D721Med (cell line): ENCODE measurements around the gene TAF9B.
"Not testable (repeated sequence)": the region's sequence is repeated elsewhere in the genome, so short reads cannot be mapped to it uniquely, and the experiment has no call there.

Experiments used
- DNase-seq: peaks from one replicate; pipeline ENCODE4 v3.0.0; 2011; ENCODE audit warnings: low spot score; ENCODE audit not compliant: insufficient read length
- FAIRE-seq: peaks from 2 replicates; lab custom pipeline; 2011; peaks lifted over from hg19 to GRCh38; lab: Jason Lieb, UNC
- TF ChIP-seq, protein P1 (sequence below): IDR thresholded peaks from 2 replicates; pipeline ENCODE4 v1.5.1; 2012; ENCODE audit warnings: mild to moderate bottlenecking, control low read depth; ENCODE audit not compliant: insufficient read depth; ENCODE audit errors: missing control alignments

TAF9B gene

DNA sequence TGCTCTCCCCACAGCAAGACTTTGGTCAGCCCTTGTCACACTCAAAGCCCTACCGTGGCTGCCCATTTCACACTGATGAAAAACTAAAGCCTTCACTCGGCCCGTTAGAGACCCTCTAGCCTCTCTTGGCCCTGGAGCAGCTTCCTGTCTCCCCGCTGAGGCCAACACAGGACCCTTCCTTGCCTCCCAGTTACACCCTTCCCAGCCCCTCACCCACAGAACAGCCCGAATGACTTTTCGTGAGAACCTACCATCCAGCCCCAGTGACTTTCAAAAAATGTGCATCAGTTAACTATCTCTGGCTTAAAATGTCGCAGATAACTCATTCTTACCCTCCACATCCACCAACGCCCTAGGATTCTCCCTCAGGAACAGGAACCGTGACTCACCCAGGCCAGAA lies 756 bp upstream of the TAF9B start:
- DNase-seq (no peak), FAIRE-seq (no peak)
- TF ChIP-seq, protein P1, sequence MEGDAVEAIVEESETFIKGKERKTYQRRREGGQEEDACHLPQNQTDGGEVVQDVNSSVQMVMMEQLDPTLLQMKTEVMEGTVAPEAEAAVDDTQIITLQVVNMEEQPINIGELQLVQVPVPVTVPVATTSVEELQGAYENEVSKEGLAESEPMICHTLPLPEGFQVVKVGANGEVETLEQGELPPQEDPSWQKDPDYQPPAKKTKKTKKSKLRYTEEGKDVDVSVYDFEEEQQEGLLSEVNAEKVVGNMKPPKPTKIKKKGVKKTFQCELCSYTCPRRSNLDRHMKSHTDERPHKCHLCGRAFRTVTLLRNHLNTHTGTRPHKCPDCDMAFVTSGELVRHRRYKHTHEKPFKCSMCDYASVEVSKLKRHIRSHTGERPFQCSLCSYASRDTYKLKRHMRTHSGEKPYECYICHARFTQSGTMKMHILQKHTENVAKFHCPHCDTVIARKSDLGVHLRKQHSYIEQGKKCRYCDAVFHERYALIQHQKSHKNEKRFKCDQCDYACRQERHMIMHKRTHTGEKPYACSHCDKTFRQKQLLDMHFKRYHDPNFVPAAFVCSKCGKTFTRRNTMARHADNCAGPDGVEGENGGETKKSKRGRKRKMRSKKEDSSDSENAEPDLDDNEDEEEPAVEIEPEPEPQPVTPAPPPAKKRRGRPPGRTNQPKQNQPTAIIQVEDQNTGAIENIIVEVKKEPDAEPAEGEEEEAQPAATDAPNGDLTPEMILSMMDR = no peak

DNA sequence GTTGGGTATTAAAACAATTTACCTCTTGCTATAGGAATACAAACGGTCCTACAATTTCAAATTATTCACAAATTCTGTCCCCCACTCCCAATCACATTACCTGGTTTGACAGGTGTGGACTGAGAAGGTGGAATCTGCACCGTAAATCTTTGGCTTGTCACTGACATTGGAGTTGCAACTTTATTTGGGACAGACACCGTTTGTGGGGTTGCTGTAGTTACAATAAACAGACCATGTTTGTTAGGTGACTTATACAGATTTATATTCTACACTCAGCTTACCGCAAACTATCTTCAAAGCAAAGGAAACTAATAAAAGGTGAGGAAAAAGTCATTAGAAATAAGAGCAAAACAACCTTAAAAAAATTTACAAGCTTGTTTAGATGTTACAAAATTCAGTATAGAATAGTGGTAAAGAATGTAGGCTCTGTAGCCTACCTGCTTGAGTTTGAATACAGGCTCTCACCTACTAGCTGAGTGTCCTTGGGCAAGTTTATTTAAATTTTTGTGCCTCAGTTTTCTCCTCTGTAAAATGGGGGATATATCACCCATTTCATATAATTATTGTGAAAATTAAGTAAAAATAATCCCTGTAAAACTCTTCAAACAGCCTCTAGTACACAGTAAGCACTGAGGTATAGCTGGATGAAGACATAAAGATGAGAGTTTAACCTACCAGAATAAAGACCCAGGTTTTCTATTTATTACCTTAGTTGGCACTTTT lies 6.1 kb downstream of the TAF9B start:
- FAIRE-seq (no peak), DNase-seq (no peak)
- TF ChIP-seq, protein P1 = no peak

DNA sequence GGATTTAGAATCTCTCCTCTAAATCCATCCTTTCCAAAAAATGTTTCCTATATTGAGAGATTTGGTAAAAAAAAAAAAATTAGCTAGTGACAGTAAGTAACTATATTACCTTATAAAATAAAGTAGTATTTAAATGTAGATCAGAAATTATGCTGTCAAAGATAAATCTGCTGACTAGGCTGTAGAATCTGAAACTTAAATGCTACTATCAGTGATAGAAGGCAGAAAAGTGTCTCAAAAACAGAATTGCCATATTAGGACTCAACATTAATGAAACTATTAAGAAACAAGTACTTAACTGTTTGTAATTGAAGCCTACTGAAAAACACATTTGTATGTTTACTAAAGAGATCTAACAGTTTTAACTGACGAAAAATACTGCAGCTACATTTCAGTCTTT lies 8.3 kb downstream of the TAF9B start:
- TF ChIP-seq, protein P1 = no peak
- FAIRE-seq (no peak), DNase-seq (no peak)

DNA sequence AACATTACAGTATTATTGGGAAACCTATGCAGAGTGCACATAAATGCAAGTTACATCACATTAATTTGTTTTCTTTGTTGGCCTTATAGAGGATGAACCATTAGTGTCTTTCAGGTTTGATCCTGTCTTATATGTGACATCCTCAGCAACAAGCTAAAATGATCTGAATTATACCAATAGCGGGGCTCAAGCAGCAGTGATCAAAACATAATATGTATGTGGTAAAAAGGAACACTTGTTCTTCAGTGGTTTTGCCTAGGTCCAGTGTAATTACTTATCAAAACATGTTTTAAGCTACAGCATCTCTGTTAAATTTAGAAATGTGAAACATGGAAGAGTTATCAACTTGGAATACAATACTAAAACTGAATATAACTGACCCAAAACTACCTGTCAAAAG lies 9.1 kb downstream of the TAF9B start:
- no peak for DNase-seq
- no peak for FAIRE-seq
- TF ChIP-seq, protein P1 = no peak

DNA sequence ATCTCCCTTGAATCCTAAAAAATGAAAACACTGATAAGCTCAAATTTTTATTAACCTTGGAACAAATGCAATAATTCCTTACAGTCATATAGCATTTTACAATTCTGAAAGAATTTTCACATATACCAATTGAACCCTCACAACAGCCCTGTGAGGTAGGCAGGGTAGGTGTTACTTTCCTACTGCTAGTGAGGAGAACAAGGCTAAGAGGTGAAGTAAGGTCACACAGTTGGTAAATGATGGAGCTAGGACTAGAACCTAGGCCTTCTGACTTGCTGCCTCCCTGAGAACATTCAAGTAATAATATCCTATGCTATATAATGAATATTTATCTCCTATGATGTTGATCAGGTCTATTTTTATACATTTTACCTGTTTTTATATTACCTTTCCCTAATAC lies 9.7 kb downstream of the TAF9B start:
- TF ChIP-seq, protein P1 = no peak
- no peak for DNase-seq
- FAIRE-seq = no peak

DNA sequence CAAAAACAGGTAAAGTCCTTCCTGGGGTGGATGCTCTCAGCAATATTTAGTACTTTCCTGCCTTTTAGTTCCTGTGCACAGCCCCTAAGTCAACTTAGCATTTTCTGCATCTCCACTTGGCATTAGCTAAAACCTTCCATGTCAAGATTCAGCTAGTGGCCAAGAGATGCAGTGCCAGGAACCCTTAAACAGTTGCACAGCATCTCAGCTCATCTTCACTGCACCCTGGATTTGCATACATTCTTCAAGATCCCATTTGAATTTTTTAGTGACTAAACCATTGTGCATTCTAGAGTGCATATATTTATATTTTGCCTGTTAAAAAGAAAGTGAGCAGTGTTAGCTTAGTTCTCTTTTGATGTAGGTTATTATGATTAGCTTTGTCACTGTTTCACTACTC lies 13.7 kb downstream of the TAF9B start:
- peak; percentile 66 for FAIRE-seq
- DNase-seq = not testable (repeated sequence)

DNA sequence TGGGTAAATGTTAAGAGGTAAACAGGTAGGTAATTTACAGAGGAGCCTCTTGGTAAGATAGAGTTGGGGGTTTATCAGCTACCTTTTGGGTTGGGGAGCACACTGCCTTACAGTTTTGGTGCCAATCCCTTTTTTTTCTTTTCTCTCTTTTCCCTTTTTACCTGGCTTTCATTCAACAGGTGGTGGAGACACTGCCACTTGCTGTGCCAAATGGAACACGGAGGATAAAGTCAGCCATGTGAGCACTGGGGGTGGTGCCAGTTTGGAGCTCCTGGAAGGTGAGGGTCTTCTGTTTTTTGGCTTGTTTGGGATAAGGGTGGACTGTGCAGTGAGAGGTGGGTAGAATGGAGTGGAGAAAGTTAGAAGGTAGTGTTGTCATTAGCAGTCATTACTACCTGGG lies 14.3 kb downstream of the TAF9B start:
- no peak for DNase-seq
- TF ChIP-seq, protein P1 = no peak
- no peak for FAIRE-seq

DNA sequence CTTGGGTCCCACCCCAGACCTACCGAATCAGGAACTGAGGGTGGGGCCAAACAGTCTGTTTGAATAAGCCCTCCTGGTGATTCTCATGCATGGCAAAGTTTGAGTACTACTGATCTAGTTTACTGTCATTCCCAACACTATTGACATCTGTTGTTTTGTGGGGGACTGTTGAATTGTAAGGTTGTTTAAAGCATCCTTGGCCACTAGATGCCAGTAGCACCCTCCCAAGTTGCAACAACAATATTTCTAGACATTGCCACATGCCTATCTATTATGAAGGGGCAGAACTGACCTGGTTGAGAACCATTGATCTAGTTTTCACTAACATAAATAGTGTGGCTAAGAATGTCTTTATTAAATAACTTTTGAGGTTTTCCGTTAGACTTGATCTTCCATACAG lies 15.1 kb downstream of the TAF9B start:
- DNase-seq (no peak), FAIRE-seq (peak; percentile 69)
- TF ChIP-seq, protein P1 = no peak
